GM19193 (cell line): ENCODE measurements around the gene CDHR3.

Source experiments
- POLR2A ChIP-seq: IDR thresholded peaks from 4 replicates; pipeline ENCODE4 v1.6.1; 2011; ENCODE audit not compliant: insufficient read depth, insufficient read length; ENCODE audit errors: extremely low read depth

Gene CDHR3

DNA sequence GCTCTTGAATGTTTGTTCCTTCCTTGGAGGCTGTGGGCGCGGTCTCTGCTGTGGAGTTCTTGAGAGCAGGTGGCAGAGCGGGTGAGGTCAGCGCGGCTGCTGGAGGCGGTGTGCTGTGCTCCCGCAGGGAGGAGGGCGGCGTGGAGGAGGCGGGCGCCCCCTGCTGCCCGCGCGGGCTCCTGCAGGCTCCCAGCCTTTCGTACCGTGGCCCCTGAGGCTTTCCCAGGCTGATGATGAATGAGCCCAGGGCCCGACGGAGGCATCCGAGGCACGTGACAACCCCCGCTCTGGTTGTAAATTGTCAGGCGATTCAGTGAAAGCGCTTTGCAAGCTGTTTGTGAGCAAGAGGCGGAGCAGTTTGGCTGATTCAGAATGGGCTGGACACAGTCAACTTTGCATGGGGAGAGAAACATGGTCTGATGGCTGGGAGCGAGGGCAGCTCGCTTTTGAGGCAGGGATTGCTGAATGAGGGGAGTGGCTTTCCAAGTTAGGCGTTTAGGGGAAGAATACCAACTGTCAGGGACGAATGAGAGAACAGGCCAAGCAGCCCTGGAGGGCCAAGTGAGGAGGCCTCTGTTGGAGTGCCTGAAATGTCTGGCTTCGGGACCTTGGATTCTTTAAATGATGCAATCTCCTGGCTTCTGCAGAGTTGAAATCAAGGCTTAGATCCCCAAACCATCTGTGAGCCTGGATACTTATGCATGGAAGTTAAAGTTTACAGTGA lies 46.6 kb downstream of the CDHR3 start:
- no peak for TF ChIP-seq POLR2A

DNA sequence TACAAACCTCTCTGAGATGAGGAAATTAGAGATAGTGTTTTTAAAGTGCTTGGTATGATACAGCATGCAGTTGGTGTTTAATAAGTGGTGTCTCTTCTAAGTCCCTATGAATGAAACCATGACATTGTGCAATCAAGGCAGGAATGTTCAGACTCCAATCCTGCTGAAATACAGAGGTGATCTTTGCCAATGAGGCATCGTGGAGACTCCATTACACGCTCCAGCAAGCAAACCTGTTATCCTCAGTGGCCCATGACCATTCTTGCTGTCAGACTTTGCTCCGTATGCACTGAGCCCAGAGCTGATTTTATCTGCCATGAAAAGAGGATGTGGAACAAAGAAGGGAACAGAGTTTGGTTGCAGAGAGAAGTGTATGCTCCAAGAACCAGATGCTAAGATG lies 47.3 kb downstream of the CDHR3 start:
- no peak for TF ChIP-seq POLR2A

DNA sequence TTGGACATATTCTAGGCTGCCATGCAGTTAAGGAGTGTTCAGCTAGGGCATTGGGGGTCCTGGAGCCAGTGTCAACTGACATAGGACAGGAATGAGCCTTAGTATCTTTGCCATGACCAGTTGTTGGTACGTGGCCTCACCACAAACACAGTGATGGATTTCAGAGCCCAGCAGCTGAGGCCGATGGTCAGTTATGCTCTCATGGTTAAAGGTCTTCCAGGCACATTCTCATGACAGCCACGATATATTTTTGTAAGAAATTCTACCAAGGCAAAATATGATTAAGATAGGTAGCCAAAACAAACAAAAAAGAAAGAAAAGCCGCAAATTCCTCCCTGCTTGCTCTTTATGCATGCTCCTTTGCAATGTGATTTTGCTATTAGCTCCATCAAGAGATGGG lies 47.8 kb downstream of the CDHR3 start:
- TF ChIP-seq POLR2A: no peak

DNA sequence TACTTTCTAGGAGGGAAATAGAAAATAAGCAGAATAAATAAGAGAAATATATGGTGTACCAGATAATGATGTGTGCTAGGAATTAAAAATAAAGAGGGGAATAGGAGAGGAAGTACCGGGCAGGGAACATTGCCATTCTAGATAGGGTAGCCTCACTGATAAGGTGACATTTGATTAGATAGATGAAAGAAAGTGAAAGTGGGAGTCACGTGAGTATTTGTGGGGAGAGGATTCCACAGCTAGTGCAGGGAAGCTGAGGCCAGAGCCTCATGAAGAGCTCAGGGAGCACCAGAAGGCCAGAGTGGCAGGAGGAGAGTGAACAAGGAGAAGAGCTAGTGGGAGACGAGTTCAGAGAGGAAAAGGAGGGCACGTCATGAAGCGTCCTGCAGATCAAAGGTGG lies 49.1 kb downstream of the CDHR3 start:
- no peak for TF ChIP-seq POLR2A

DNA sequence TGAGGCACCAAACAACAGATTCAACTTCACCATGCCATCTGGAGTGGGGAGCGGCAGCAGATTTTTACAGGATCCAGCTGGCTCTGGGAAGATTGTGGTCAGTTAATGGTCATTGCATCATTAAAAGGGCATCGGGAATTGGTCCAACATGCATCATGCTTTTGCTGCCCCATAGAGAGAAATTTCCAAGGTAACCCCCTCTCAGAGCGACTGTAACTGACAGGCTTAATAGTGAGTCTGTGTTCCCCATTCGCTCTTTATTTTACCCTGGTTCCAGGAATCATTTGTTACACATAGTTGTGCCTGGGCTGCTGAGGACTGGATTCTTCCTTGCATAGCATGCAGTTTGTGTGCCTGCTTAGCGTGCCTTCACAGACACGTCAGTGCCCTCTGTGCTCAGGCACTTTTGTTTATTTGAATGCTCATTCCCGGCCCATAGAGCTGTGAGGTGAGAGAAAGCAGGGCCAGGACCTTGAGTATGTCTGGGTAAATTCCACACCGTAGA lies 49.9 kb downstream of the CDHR3 start:
- no peak for TF ChIP-seq POLR2A

DNA sequence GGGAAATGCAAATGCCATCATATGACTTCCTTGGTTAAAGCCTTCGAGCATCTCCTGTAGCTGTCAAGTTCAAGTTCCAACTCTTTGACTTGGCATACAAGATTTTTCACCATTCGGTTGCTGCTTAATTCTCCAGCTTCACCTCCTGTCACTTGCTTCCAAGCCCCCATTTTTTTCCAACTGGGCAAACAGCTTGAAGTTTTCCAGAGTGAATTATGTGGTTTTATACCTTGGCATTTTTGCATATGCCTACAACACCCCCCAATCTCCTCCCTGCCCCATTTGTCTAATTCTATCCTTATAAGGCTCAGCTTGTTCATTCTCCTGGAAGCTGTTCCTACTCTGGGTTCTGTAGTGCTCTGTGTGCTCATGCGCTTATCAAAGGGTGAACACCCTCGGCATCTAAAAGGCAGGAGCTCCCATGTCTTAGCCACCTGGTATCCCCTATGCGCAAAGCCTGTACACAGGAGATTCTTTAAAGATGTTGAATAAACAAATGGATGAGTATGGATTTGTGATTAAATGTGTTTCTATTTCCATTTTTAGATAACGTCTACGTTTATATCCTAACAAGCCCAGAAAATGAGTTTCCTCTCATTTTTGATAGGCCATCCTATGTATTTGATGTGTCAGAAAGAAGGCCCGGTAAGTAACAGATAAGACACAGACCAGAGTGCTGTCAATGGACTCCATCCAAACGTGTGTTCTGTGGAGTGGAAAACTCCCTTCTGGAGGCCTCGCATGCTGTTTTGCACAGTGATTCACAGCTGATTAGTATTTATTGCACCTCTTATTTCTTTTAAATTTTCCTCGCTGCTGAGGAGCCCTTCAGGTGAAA lies 52.5 kb downstream of the CDHR3 start:
- TF ChIP-seq POLR2A: no peak

DNA sequence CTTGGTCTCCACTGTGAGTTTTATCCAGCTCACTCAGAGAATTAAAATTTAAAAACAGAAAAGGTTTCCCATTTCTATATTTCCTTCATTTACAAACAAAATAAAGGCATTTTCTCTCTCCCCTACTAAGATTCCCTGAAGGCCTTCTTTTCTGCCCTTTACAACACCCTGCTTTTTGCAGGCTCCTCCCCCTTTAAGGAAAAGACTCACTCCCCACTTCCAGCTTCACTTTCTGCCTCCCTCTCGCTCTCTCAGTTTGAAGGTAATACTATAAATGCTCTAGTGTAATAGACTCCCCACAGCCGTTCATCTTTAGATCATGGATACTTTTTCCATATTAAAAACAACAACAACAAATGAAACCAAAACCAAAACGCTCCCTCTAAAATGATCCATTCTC lies 53.3 kb downstream of the CDHR3 start:
- no peak for TF ChIP-seq POLR2A

DNA sequence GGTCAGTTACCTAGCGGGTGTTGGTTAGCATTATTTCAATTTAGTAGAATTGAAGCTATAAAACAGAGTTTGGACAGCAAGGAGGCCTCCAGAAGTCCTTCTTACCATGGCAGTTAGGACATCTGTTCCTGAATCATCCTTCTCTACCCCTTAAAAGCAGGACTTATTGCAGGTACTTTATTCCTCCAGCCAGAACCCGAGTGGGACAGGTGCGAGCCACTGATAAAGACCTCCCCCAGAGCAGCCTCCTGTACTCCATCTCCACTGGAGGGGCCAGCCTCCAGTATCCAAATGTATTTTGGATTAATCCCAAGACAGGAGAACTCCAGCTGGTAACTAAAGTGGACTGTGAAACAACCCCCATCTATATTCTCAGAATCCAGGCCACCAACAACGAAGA lies 54.6 kb downstream of the CDHR3 start:
- no peak for TF ChIP-seq POLR2A

DNA sequence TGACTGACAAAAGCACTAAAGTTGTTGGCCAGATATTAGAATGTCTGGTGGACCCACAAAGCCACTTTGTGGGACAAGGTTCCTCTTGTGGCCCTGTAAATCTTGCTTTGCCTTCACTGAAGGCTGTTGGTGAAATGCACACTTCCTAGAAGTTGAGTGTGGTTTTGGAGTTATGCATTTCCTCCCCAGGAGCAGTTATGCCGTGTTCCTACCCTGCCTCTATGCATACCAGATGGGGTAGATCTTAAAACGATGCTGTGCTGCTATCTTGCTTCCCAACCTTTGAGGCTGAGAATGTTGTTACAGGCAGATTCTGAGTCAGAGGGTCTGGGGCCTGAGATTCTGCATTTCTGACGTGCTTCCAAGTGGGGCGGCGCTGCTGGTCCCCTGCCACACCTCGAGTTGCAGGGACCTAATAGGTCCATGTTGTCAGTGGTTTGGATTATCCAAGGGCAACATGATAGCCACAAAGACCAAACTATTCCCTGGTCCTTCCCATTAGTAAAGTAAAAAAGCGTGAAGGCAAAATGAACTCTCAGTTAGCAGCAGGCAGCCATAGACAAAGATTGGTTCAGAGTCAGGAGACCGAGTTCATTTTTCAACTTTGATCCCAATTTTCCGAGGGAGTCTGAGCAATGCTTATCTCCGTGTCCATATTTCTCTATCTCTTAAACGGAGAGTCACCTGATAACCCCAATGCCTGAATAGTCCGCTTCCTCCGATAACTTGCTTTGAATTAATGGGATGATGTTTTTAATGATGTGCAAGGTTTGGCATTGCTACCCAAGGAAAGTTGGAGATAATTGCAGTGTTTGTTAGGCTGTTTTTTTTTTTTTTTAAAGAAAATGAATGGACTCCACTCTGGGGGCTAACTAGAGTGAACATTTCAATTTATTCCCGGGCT lies 55.8 kb downstream of the CDHR3 start:
- no peak for TF ChIP-seq POLR2A

DNA sequence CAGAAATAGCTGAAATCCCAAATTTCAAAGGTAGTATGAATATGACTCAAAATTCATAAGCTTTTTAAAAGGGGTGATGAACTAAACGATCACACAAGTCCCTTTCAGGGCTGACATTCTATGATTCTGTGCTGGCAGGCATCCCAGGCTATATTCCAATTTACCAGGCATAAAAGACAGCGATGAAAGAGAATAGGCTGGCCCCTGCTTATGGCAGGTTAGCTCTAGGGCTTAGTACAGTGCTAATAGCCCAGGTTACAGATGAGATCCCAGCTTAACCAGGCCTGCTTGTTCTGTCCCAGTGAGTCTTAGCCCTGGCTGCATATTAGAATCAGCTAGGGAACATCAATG lies 56.4 kb downstream of the CDHR3 start:
- no peak for TF ChIP-seq POLR2A

DNA sequence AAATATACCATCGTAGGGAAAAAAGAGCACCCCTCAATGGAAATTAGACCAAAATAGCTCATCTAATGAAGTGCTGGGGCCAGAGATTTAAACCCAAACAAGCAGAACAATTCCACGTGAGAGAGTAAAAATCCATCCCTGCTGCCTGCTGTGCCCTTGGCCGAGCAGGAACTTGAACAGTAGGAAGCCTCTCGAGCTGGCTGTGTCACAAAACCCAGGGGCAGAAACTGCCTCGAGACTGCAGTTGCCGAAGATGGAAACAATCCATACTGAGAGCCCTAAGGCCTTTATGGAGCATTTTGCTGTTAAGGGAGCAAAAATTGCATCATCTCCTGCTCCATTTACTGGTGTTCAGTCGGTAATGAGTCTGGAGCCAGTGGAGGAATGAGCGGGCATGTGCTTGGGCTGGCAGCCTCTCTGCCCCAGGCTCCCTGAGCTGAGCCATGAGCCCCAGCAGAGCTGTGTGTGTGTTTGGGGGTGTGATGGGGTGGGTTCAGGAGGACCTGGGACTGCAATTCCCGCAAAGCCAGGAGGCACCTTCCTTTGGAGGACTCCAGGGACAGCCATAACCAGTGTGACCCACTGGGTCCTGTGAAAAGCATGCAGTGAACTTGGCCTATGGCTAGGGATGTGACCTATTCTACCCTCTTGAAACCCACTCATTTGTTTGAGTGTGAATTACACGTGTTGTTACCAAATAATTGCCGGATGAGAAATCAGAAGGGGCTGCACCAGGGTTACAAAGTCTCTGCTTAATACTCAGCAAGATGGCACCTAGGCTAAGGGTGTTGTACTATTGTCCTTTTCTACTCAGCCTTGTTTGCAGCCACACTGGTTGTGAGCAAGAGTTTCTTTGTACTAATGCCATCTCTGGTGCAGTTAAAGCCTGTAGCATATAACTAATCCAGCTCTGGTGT lies 58.3 kb downstream of the CDHR3 start:
- no peak for TF ChIP-seq POLR2A

DNA sequence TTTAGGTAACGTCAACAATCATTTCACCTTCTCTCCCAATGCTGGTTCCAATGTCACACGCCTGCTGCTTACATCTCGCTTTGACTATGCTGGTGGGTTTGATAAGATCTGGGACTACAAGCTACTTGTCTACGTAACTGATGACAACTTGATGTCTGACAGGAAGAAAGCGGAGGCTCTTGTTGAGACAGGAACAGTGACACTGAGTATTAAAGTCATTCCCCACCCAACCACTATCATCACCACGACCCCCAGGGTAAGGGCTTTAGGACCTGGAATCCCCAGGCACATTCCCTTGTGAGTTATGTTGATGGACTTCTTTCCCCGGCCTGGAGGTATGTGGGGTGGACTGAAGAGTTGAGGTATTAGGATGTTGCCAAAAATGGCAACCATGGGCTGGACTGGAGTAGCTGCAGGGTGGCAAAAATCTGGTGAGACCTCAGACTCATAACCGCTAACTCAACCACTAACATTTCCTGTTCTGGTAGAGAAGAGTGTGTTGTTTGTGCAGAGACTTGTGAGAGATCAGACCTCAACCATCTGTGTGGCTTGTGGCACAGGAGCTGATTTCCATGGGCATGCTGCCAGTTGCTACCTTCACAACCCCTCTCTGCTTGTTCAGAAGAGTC lies 59.2 kb downstream of the CDHR3 start:
- no peak for TF ChIP-seq POLR2A
